HepG2 (cell line): ENCODE results near the gene TK1. TPM values are rescaled to one million over a fixed set of nuclear protein-coding genes. Genes with fewer than 3 reads are reported as not detected.
A peak's percentile ranks its signal among the peaks of the same experiment; 100 is the strongest.

Source experiments
- AGO1 ChIP-seq: fragments of 200-400 bp; formaldehyde crosslinking; IDR thresholded peaks from 2 replicates; pipeline ENCODE4 v1.6.1; 2017; ENCODE audit warnings: mild to moderate bottlenecking, low read depth, low read length, moderate library complexity; ENCODE audit not compliant: poor library complexity, severe bottlenecking
- ESRRA ChIP-seq: sonication (generic); formaldehyde crosslinking; IDR thresholded peaks from 2 replicates; pipeline ENCODE4 v1.5.1; 2020; ENCODE audit warnings: mild to moderate bottlenecking, low read depth, missing genetic modification reagents
- GLMP ChIP-seq: sonication (generic); formaldehyde crosslinking; IDR thresholded peaks from 2 replicates; pipeline ENCODE4 v1.9.0; 2021; ENCODE audit warnings: missing genetic modification reagents, mild to moderate bottlenecking, borderline replicate concordance
- MAFF ChIP-seq: IDR thresholded peaks from 2 replicates; pipeline ENCODE4 v1.6.1; 2011; ENCODE audit warnings: low read depth, low read length, improper control_type of control experiment
- MYPOP ChIP-seq: sonication (generic); formaldehyde crosslinking; IDR thresholded peaks from 2 replicates; pipeline ENCODE4 v1.8.1; 2023; ENCODE audit warnings: mild to moderate bottlenecking, moderate library complexity, missing genetic modification reagents
- PHF8 ChIP-seq: sonication (generic); formaldehyde crosslinking; IDR thresholded peaks from 2 replicates; pipeline ENCODE4 v1.5.0; 2020; ENCODE audit warnings: missing genetic modification reagents
- RFXANK ChIP-seq: IDR thresholded peaks from 2 replicates; pipeline ENCODE4 v1.6.1; 2016
- SP1 ChIP-seq, 2 experiments: fragments of 450-650 bp in 1 of 2; sonication (generic) in 1 of 2; formaldehyde crosslinking in 1 of 2; IDR thresholded peaks; 2 replicates each; pipeline versions ENCODE4 v1.4.0 to v1.6.1; 2016 to 2020; ENCODE audit warnings: missing genetic modification reagents in 1 of 2
- SRSF4 ChIP-seq: fragments of 200-400 bp; formaldehyde crosslinking; IDR thresholded peaks from one replicate; pipeline ENCODE4 v1.6.1; 2018; ENCODE audit warnings: mild to moderate bottlenecking, low read depth, low read length, moderate library complexity; ENCODE audit not compliant: poor library complexity, severe bottlenecking
- TAF1 ChIP-seq: sonication (generic); formaldehyde crosslinking; IDR thresholded peaks from 2 replicates; pipeline ENCODE4 v1.4.0; 2020; ENCODE audit warnings: missing genetic modification reagents
- YY1 ChIP-seq: IDR thresholded peaks from 2 replicates; pipeline ENCODE4 v1.6.1; 2011; ENCODE audit warnings: low read length, low read depth, moderate library complexity, mild to moderate bottlenecking; ENCODE audit not compliant: insufficient read depth, insufficient replicate concordance
- ZBTB26 ChIP-seq: IDR thresholded peaks from 2 replicates; pipeline ENCODE4 v1.6.1; 2016; ENCODE audit warnings: missing compliant biosample characterization, missing genetic modification reagents, borderline replicate concordance
- ZFP36L1 ChIP-seq: sonication (generic); formaldehyde crosslinking; IDR thresholded peaks from 2 replicates; pipeline ENCODE4 v1.8.0; 2022; ENCODE audit warnings: mild to moderate bottlenecking, missing genetic modification reagents, moderate library complexity
- ZNF292 ChIP-seq: sonication (generic); formaldehyde crosslinking; IDR thresholded peaks from 2 replicates; pipeline ENCODE4 v1.8.1; 2022; ENCODE audit warnings: mild to moderate bottlenecking, low read depth, missing genetic modification reagents, borderline replicate concordance
- ZNF616 ChIP-seq: sonication (generic); formaldehyde crosslinking; IDR thresholded peaks from 2 replicates; pipeline ENCODE4 v1.5.0; 2020; ENCODE audit warnings: low read depth, mild to moderate bottlenecking, missing genetic modification reagents
- ZNF670 ChIP-seq: sonication (generic); formaldehyde crosslinking; IDR thresholded peaks from 2 replicates; pipeline ENCODE4 v1.8.0; 2022; ENCODE audit warnings: mild to moderate bottlenecking, missing genetic modification reagents, borderline replicate concordance
- polyA plus RNA-seq, 8 experiments: library from polyadenylated mRNA; depleted of rRNA in 3 of 8; stranded (reverse) in 7 of 8; unstranded in 1 of 8; fragments of >200 nt; fragmentation: Illumina TruSeq in 4 of 8; extraction: Trizol in 4 of 8; gene quantifications; 2 replicates each; pipeline versions ENCODE4 v1.2.1 to v1.2.3, GENCODE V29; 2011 to 2016; ENCODE audit warnings: low read depth in 4 of 8, missing spikeins in 1 of 8, mixed read lengths in 1 of 8; ENCODE audit not compliant: insufficient read depth in 1 of 8
- total RNA-seq, 5 experiments: library from RNA; depleted of rRNA; stranded (reverse); fragments of >200 nt; fragmentation: Illumina TruSeq; extraction: Trizol; gene quantifications; 2 replicates each; pipeline ENCODE4 v1.2.3, GENCODE V29; 2016; ENCODE audit warnings: low read depth in 1 of 5
- TF ChIP-seq, protein P1 (sequence below): sonication (generic); formaldehyde crosslinking; IDR thresholded peaks from 2 replicates; pipeline ENCODE4 v1.5.1; 2020; ENCODE audit warnings: mild to moderate bottlenecking, missing genetic modification reagents, moderate library complexity

Gene TK1
- total and polyA plus RNA-seq, 2 of the 13 experiments (the other 11 are each of a cell fraction or from before 2014, with no cell fraction given): 45.0 to 96.0 TPM

- TF ChIP-seq GLMP (CRISPR knock-in tag) (no peak), ZNF616 (CRISPR knock-in tag) (0 out of 2 replicates have a peak, but pooled peaks have one; percentile 38), ZBTB26 (no peak), ZNF670 (0 out of 2 replicates have a peak, but pooled peaks have one; percentile 11), SP1 (IDR thresholded peaks at IDR 0.05) (no peak), SP1 (CRISPR knock-in tag; IDR thresholded peaks at IDR 0.05) (peak; percentile 45; the same call in 1 of the 2 replicates), ZNF292 (peak; percentile 61; the same call in 1 of the 2 replicates), MYPOP (CRISPR knock-in tag) (peak; percentile 11; the same call in 1 of the 2 replicates), MAFF (no peak), ZFP36L1 (CRISPR knock-in tag) (no peak), PHF8 (peak; percentile 74), TAF1 (CRISPR knock-in tag) (peak; percentile 86), RFXANK (peak; percentile 23; the same call in 1 of the 2 replicates), YY1 (peak; percentile 66), ESRRA (CRISPR knock-in tag) (peak; percentile 39), AGO1 (peak; percentile 56), SRSF4 (no peak)
- TF ChIP-seq, protein P1, sequence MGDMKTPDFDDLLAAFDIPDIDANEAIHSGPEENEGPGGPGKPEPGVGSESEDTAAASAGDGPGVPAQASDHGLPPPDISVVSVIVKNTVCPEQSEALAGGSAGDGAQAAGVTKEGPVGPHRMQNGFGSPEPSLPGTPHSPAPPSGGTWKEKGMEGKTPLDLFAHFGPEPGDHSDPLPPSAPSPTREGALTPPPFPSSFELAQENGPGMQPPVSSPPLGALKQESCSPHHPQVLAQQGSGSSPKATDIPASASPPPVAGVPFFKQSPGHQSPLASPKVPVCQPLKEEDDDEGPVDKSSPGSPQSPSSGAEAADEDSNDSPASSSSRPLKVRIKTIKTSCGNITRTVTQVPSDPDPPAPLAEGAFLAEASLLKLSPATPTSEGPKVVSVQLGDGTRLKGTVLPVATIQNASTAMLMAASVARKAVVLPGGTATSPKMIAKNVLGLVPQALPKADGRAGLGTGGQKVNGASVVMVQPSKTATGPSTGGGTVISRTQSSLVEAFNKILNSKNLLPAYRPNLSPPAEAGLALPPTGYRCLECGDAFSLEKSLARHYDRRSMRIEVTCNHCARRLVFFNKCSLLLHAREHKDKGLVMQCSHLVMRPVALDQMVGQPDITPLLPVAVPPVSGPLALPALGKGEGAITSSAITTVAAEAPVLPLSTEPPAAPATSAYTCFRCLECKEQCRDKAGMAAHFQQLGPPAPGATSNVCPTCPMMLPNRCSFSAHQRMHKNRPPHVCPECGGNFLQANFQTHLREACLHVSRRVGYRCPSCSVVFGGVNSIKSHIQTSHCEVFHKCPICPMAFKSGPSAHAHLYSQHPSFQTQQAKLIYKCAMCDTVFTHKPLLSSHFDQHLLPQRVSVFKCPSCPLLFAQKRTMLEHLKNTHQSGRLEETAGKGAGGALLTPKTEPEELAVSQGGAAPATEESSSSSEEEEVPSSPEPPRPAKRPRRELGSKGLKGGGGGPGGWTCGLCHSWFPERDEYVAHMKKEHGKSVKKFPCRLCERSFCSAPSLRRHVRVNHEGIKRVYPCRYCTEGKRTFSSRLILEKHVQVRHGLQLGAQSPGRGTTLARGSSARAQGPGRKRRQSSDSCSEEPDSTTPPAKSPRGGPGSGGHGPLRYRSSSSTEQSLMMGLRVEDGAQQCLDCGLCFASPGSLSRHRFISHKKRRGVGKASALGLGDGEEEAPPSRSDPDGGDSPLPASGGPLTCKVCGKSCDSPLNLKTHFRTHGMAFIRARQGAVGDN: peak; percentile 95
Measured at GRCh38 chr17:78127239-78127887, 59.5 kb downstream of the TK1 start (continued).
